Hepatocyte (in vitro differentiated cells): ENCODE data around the gene NHLH1. TPM values are rescaled to one million over a fixed set of nuclear protein-coding genes. Genes with fewer than 3 reads are reported as not detected.
"Not testable (repeated sequence)": the region's sequence is repeated elsewhere in the genome, so short reads cannot be mapped to it uniquely, and the experiment has no call there.

Experiments
- DNase-seq: peaks from one replicate; pipeline ENCODE4 v3.0.0-alpha.2; 2016; ENCODE audit warnings: low spot score
- H2AFZ ChIP-seq: fragments of 200-600 bp; sonication (generic); 2 replicates; pipeline ENCODE4 v1.6.0; 2016; ENCODE audit warnings: antibody characterized with exemption, mild to moderate bottlenecking
- H3K27ac ChIP-seq: fragments of 200-600 bp; sonication (generic); 2 replicates; pipeline ENCODE4 v1.5.1; 2016; ENCODE audit warnings: mild to moderate bottlenecking
- H3K27me3 ChIP-seq: fragments of 200-600 bp; sonication (generic); 2 replicates; pipeline ENCODE4 v1.6.1; 2016
- H3K36me3 ChIP-seq: fragments of 200-600 bp; sonication (generic); replicated peaks from 2 replicates; pipeline ENCODE4 v1.5.1; 2016; ENCODE audit warnings: low read depth; ENCODE audit not compliant: insufficient read depth
- H3K4me1 ChIP-seq: fragments of 200-600 bp; sonication (generic); 2 replicates; pipeline ENCODE4 v1.5.1; 2016; ENCODE audit warnings: mild to moderate bottlenecking, moderate library complexity; ENCODE audit not compliant: insufficient read depth
- H3K4me2 ChIP-seq: fragments of 200-600 bp; sonication (generic); 2 replicates; pipeline ENCODE4 v1.6.0; 2016
- H3K4me3 ChIP-seq: fragments of 200-600 bp; sonication (generic); 2 replicates; pipeline ENCODE4 v1.5.1; 2016; ENCODE audit warnings: mild to moderate bottlenecking
- H3K79me2 ChIP-seq: fragments of 200-600 bp; sonication (generic); 2 replicates; pipeline ENCODE4 v1.6.0; 2017; ENCODE audit warnings: mild to moderate bottlenecking
- H3K9me2 ChIP-seq: fragments of 200-600 bp; sonication (generic); replicated peaks from 2 replicates; pipeline ENCODE4 v1.6.0; 2017; ENCODE audit warnings: mild to moderate bottlenecking; ENCODE audit not compliant: insufficient read depth
- H3K9me3 ChIP-seq: fragments of 200-600 bp; sonication (generic); 2 replicates; pipeline ENCODE4 v1.5.1; 2016; ENCODE audit warnings: low read depth, mild to moderate bottlenecking
- H4K20me1 ChIP-seq: fragments of 200-600 bp; sonication (generic); 2 replicates; pipeline ENCODE4 v1.6.0; 2016; ENCODE audit warnings: mild to moderate bottlenecking; ENCODE audit not compliant: insufficient read depth, poor library complexity, severe bottlenecking
- CTCF ChIP-seq: fragments of 200-600 bp; sonication (generic); IDR thresholded peaks from 2 replicates; pipeline ENCODE4 v1.5.1; 2016; ENCODE audit warnings: antibody characterized with exemption, mild to moderate bottlenecking; ENCODE audit not compliant: poor library complexity
- EZH2 ChIP-seq: fragments of 200-600 bp; sonication (generic); IDR thresholded peaks from 2 replicates; pipeline ENCODE4 v1.6.1; 2016; ENCODE audit warnings: antibody characterized with exemption, mild to moderate bottlenecking, borderline replicate concordance
- EZH2phosphoT487 ChIP-seq: fragments of 200-600 bp; sonication (generic); IDR thresholded peaks from one replicate; pipeline ENCODE4 v1.6.1; 2018; ENCODE audit warnings: antibody characterized with exemption, mild to moderate bottlenecking, low read depth, moderate library complexity; ENCODE audit not compliant: unreplicated experiment, severe bottlenecking
- WGBS: methylation state at CpG from one replicate; pipeline ENCODE4 v1.1.6; 2016; ENCODE audit warnings: low lambda C conversion rate; ENCODE audit errors: missing lambda C conversion rate; 5-methylcytosine and 5-hydroxymethylcytosine counted together
- polyA plus RNA-seq: library from polyadenylated mRNA; unstranded; fragments of >200 nt; fragmentation: Nextera tagmentation; extraction: Ambion mirVana; gene quantifications from 2 replicates; pipeline ENCODE4 v1.2.1, GENCODE V29; 2016
- total RNA-seq: library from RNA; depleted of rRNA; stranded (reverse); fragments of >200 nt; gene quantifications from 2 replicates; pipeline ENCODE4 v1.2.3, GENCODE V29; 2014

Gene NHLH1
- total and polyA plus RNA-seq, 2 experiments from 2014 or later = 0.13 TPM; not detected in 1

GRCh38 chr1:160375788-160376524 is 9.1 kb downstream of the NHLH1 start:
- DNase-seq = no peak

GRCh38 chr1:160376525-160377131 is 9.8 kb downstream of the NHLH1 start:
- WGBS = 21% methylated on average over 5 of the region's 5 CpGs
- H3K27ac ChIP-seq = no peak overlapping the region
- no peaks in the 10 kb centered on the region for H3K9me3 ChIP-seq
- H3K9me2 ChIP-seq = no peaks in the 10 kb centered on the region
- no peaks in the 10 kb centered on the region for H3K4me1 ChIP-seq
- peak overlapping the region; percentile 26 for H3K4me2 ChIP-seq
- no peak overlapping the region for H2AFZ ChIP-seq
- peak; percentile 74 for DNase-seq
- H3K36me3 ChIP-seq = no peaks in the 10 kb centered on the region
- H3K79me2 ChIP-seq = no peaks in the 10 kb centered on the region
- H3K4me3 ChIP-seq = no peak overlapping the region
- H4K20me1 ChIP-seq = no peaks in the 10 kb centered on the region
- TF ChIP-seq EZH2phosphoT487 (no peak), CTCF (peak; percentile 81)
- no peaks in the 10 kb centered on the region for H3K27me3 ChIP-seq

More at GRCh38 chr1:160375788-160376524, 9.1 kb downstream of the NHLH1 start:
- TF ChIP-seq CTCF (no peak), EZH2phosphoT487 (no peak), EZH2 (no peak)
- Histone ChIP-seq H2AFZ (no peak overlapping the region), H3K9me2 (no peaks in the 10 kb centered on the region), H3K4me2 (peak overlapping the region; percentile 26), H3K27ac (no peak overlapping the region), H3K27me3 (no peaks in the 10 kb centered on the region), H3K79me2 (no peaks in the 10 kb centered on the region), H3K9me3 (no peaks in the 10 kb centered on the region), H3K36me3 (no peaks in the 10 kb centered on the region), H3K4me3 (no peak overlapping the region), H3K4me1 (no peaks in the 10 kb centered on the region), H4K20me1 (no peaks in the 10 kb centered on the region)
- WGBS = 23% methylated on average over 9 of the region's 9 CpGs

- Histone ChIP-seq H4K20me1 (no peaks in the 10 kb centered on the region), H3K36me3 (no peaks in the 10 kb centered on the region), H3K79me2 (no peaks in the 10 kb centered on the region), H3K4me2 (no peak overlapping the region), H3K9me3 (no peaks in the 10 kb centered on the region), H3K27me3 (no peaks in the 10 kb centered on the region), H3K9me2 (no peaks in the 10 kb centered on the region), H3K4me3 (no peak overlapping the region), H3K27ac (no peak overlapping the region), H2AFZ (no peak overlapping the region), H3K4me1 (no peaks in the 10 kb centered on the region)
- DNase-seq = no peak
- WGBS = 67% methylated on average over 7 of the region's 7 CpGs
- TF ChIP-seq EZH2 = no peak
- TF ChIP-seq CTCF = no peak
- no peak for TF ChIP-seq EZH2phosphoT487
Observed at GRCh38 chr1:160377585-160378206, 10.8 kb downstream of the NHLH1 start.

GRCh38 chr1:160384812-160385211 is 17.9 kb downstream of the NHLH1 start:
- H3K4me1 ChIP-seq, H3K27me3 ChIP-seq, H3K9me2 ChIP-seq, DNase-seq, H3K4me3 ChIP-seq, H3K27ac ChIP-seq, H2AFZ ChIP-seq, H3K9me3 ChIP-seq, H3K79me2 ChIP-seq, H3K36me3 ChIP-seq, H3K4me2 ChIP-seq, H4K20me1 ChIP-seq: not testable (repeated sequence)
- 98% methylated on average over 2 of the region's 2 CpGs for whole genome bisulfite sequencing

GRCh38 chr1:160388406-160388805 is 21.5 kb downstream of the NHLH1 start:
- not testable (repeated sequence) for H3K79me2 ChIP-seq, H3K4me3 ChIP-seq, H3K27ac ChIP-seq, H3K27me3 ChIP-seq, DNase-seq, H3K9me3 ChIP-seq, H3K4me1 ChIP-seq, H3K36me3 ChIP-seq, H4K20me1 ChIP-seq, H3K4me2 ChIP-seq, H2AFZ ChIP-seq, H3K9me2 ChIP-seq
- 68% methylated on average over 4 of the region's 4 CpGs for WGBS
